AG10803 (cell line): ENCODE measurements around the gene AGAP1.
A peak's percentile ranks its signal among the peaks of the same experiment; 100 is the strongest.

Experiments
- DNase-seq: peaks from one replicate; pipeline ENCODE4 v3.0.0; 2010; ENCODE audit warnings: low read depth
- H3K4me3 ChIP-seq: 2 replicates; pipeline ENCODE4 v1.5.1; 2011; ENCODE audit warnings: mild to moderate bottlenecking, low read length, control low read depth
- CTCF ChIP-seq: conservative IDR thresholded peaks from 2 replicates; pipeline ENCODE4 v1.5.1; 2011; ENCODE audit warnings: mild to moderate bottlenecking, low read length, control low read depth, inconsistent platforms

AGAP1 gene

GRCh38 chr2:235605312-235606003 lies 111.6 kb downstream of the AGAP1 start:
- DNase-seq, result peak; percentile 99
- no peak for TF ChIP-seq CTCF
- peak overlapping the region; percentile 35 for H3K4me3 ChIP-seq

- TF ChIP-seq CTCF, result no peak
- H3K4me3 ChIP-seq, result peak overlapping the region; percentile 35
- DNase-seq, result peak; percentile 91
Observed at GRCh38 chr2:235606004-235606715, 112.3 kb downstream of the AGAP1 start.

GRCh38 chr2:235607546-235608199 lies 113.8 kb downstream of the AGAP1 start:
- TF ChIP-seq CTCF, result no peak
- DNase-seq, result peak; percentile 33
- no peak overlapping the region for H3K4me3 ChIP-seq

GRCh38 chr2:235608200-235608887 lies 114.5 kb downstream of the AGAP1 start:
- TF ChIP-seq CTCF, result no peak
- DNase-seq, result no peak

GRCh38 chr2:235609321-235609720 lies 115.5 kb downstream of the AGAP1 start:
- H3K4me3 ChIP-seq, result no peak overlapping the region
- TF ChIP-seq CTCF, result no peak
- DNase-seq, result no peak

More at GRCh38 chr2:235608200-235608887, 114.5 kb downstream of the AGAP1 start:
- no peak overlapping the region for H3K4me3 ChIP-seq

- DNase-seq, result no peak
- H3K4me3 ChIP-seq, result no peak overlapping the region
- no peak for TF ChIP-seq CTCF
Observed at GRCh38 chr2:235609746-235610145, 115.9 kb downstream of the AGAP1 start.
